GM12878 (cell line): ENCODE data around the gene GPR78. TPM values are rescaled to one million over a fixed set of nuclear protein-coding genes. Genes with fewer than 3 reads are reported as not detected.

ENCODE experiments used
- ATAC-seq: fragments of 200-7000 bp; cut with Tn5 transposase; 3 replicates; pipeline ENCODE4 v1.9.1; 2020; ENCODE audit warnings: mild to moderate bottlenecking, moderate library complexity
- BruUV-seq: library from RNA; stranded (reverse); fragments of 400-500 nt; replicated peaks from 2 replicates; lab custom pipeline; 2021; lab: Mats Ljungman, UMichigan
- CTCF ChIA-PET: fragments of 300-600 bp; sonication (Branson Sonifier 250); formaldehyde crosslinking; extraction: SDS; loops from one replicate; lab custom pipeline; 2021; ENCODE audit warnings: inconsistent platforms; lab: Yijun Ruan, JAX
- POLR2A ChIA-PET: fragments of 350-600 bp; formaldehyde crosslinking; extraction: SDS; loops from one replicate; lab custom pipeline; 2021; ENCODE audit warnings: inconsistent platforms; lab: Charles Lee
- RAD21 ChIA-PET: fragments of 300-600 bp; sonication (Branson Sonifier 250); formaldehyde crosslinking; loops from one replicate; lab custom pipeline; 2023; ENCODE audit warnings: antibody characterized with exemption; ENCODE audit not compliant: unreplicated experiment; lab: Charles Lee
- SMC1A ChIA-PET: fragments of 300-600 bp; sonication (Branson Sonifier 250); formaldehyde crosslinking; loops from one replicate; lab custom pipeline; 2023; ENCODE audit not compliant: unreplicated experiment, uncharacterized antibody; lab: Charles Lee
- DNase-seq: peaks from one replicate; pipeline ENCODE4 v3.0.0-alpha.2; 2011; ENCODE audit warnings: low read depth, low spot score
- FAIRE-seq: peaks from 3 replicates; lab custom pipeline; 2011; peaks lifted over from hg19 to GRCh38; lab: Jason Lieb, UNC
- H2AFZ ChIP-seq: 2 replicates; pipeline ENCODE4 v1.6.0; 2011; ENCODE audit warnings: low read depth, low read length, control low read depth; ENCODE audit not compliant: control insufficient read depth
- H3K27ac ChIP-seq: 2 replicates; pipeline ENCODE4 v1.5.1; 2011; ENCODE audit warnings: control low read depth; ENCODE audit not compliant: control insufficient read depth, insufficient read depth
- H3K27me3 ChIP-seq, 2 experiments: replicated peaks in 1 of 2; 2 replicates each; pipeline versions ENCODE4 v1.6.0 to v1.6.1; 2011; ENCODE audit warnings: low read length in 1 of 2; ENCODE audit not compliant: control insufficient read depth in 2 of 2, insufficient read depth in 2 of 2
- H3K36me3 ChIP-seq, 2 experiments: 2 replicates each; pipeline ENCODE4 v1.5.1; 2011; ENCODE audit warnings: low read length in 1 of 2; ENCODE audit not compliant: control insufficient read depth in 2 of 2, insufficient read depth in 2 of 2
- H3K4me1 ChIP-seq: 2 replicates; pipeline ENCODE4 v1.6.1; 2011; ENCODE audit warnings: mild to moderate bottlenecking, low read length, moderate library complexity, mixed read lengths; ENCODE audit not compliant: control insufficient read depth, insufficient read depth
- H3K4me2 ChIP-seq: 2 replicates; pipeline ENCODE4 v1.6.0; 2011; ENCODE audit warnings: control low read depth; ENCODE audit not compliant: control insufficient read depth, insufficient read depth
- H3K4me3 ChIP-seq: fragments of 200-600 bp; sonication (generic); 2 replicates; pipeline ENCODE4 v1.5.1; 2016
- H3K79me2 ChIP-seq: 2 replicates; pipeline ENCODE4 v1.6.0; 2011; ENCODE audit warnings: low read length; ENCODE audit not compliant: control insufficient read depth, insufficient read depth
- H3K9ac ChIP-seq: 2 replicates; pipeline ENCODE4 v1.8.0; 2011; ENCODE audit warnings: low read length, control low read depth, mixed read lengths; ENCODE audit not compliant: control insufficient read depth, insufficient read depth
- H3K9me3 ChIP-seq: replicated peaks from 3 replicates; pipeline ENCODE4 v1.5.1; 2011; ENCODE audit warnings: mild to moderate bottlenecking, low read length; ENCODE audit not compliant: control insufficient read depth, insufficient read depth
- H4K20me1 ChIP-seq: 2 replicates; pipeline ENCODE4 v1.6.0; 2011; ENCODE audit not compliant: control insufficient read depth, insufficient read depth
- CHD1 ChIP-seq: IDR thresholded peaks from 2 replicates; pipeline ENCODE4 v1.6.1; 2012; ENCODE audit warnings: low read depth, low read length, improper control_type of control experiment
- CHD2 ChIP-seq: IDR thresholded peaks from 2 replicates; pipeline ENCODE4 v1.6.1; 2011; ENCODE audit warnings: low read depth, low read length, improper control_type of control experiment, borderline replicate concordance
- ESRRA ChIP-seq: IDR thresholded peaks from 2 replicates; pipeline ENCODE4 v1.6.1; 2012; ENCODE audit warnings: mild to moderate bottlenecking, low read length, improper control_type of control experiment
- FOXK2 ChIP-seq: fragments of 450-650 bp; IDR thresholded peaks from 2 replicates; pipeline ENCODE4 v1.6.1; 2017; ENCODE audit warnings: mild to moderate bottlenecking, moderate library complexity
- HDAC2 ChIP-seq: fragments of 200-600 bp; sonication (generic); IDR thresholded peaks from 2 replicates; pipeline ENCODE4 v1.6.1; 2017
- IRF5 ChIP-seq: fragments of 450-650 bp; IDR thresholded peaks from 2 replicates; pipeline ENCODE4 v1.6.1; 2017; ENCODE audit warnings: borderline replicate concordance
- MTA2 ChIP-seq: fragments of 450-650 bp; IDR thresholded peaks from 2 replicates; pipeline ENCODE4 v1.6.1; 2016; ENCODE audit warnings: low read depth, mild to moderate bottlenecking, moderate library complexity
- POU2F2 ChIP-seq: IDR thresholded peaks from 3 replicates; pipeline ENCODE4 v1.6.1; 2011; ENCODE audit warnings: low read depth, mild to moderate bottlenecking, low read length, borderline replicate concordance
- SPI1 ChIP-seq: IDR thresholded peaks from 2 replicates; pipeline ENCODE4 v1.6.1; 2011; ENCODE audit warnings: low read depth, mild to moderate bottlenecking, low read length, moderate library complexity, borderline replicate concordance; ENCODE audit not compliant: insufficient read depth
- SREBF1 ChIP-seq: IDR thresholded peaks from 2 replicates; pipeline ENCODE4 v1.6.1; 2012; ENCODE audit warnings: mild to moderate bottlenecking, low read length
- TBL1XR1 ChIP-seq: IDR thresholded peaks from 2 replicates; pipeline ENCODE4 v1.6.1; 2012; ENCODE audit warnings: low read depth, low read length, improper control_type of control experiment
- USF2 ChIP-seq: IDR thresholded peaks from 2 replicates; pipeline ENCODE4 v1.6.1; 2011; ENCODE audit warnings: low read depth, low read length, improper control_type of control experiment, borderline replicate concordance
- ZNF207 ChIP-seq: fragments of 450-650 bp; IDR thresholded peaks from 2 replicates; pipeline ENCODE4 v1.6.1; 2014; ENCODE audit warnings: antibody characterized with exemption, mild to moderate bottlenecking, borderline replicate concordance
- ZNF274 ChIP-seq: IDR thresholded peaks from one replicate; pipeline ENCODE4 v1.8.0; 2011; ENCODE audit not compliant: insufficient read length, insufficient read depth
- WGBS: methylation state at CpG from one replicate; pipeline ENCODE4 v1.1.6; 2016; ENCODE audit warnings: low lambda C conversion rate; ENCODE audit not compliant: insufficient replicate concordance, insufficient coverage; ENCODE audit errors: missing lambda C conversion rate; 5-methylcytosine and 5-hydroxymethylcytosine counted together
- in situ Hi-C: fragments of 300-500 bp; cut with MboI; formaldehyde crosslinking; loops from 9 replicates; pipeline ENCODE4 v1.14.3; 2018; ENCODE audit warnings: mixed read lengths
- intact Hi-C: fragments of 100-400 bp; cut with micrococcal nuclease; formaldehyde crosslinking; loops from one replicate; pipeline ENCODE4 v1.14.2; 2022; ENCODE audit not compliant: unreplicated experiment
- polyA plus RNA-seq, 11 experiments: library from polyadenylated mRNA; depleted of rRNA in 4 of 11; unstranded in 6 of 11; stranded (reverse) in 5 of 11; fragments of >200 nt; fragmentation: Nextera tagmentation in 4 of 11; fragmentation: Illumina TruSeq in 1 of 11; extraction: Ambion mirVana in 4 of 11; extraction: Trizol in 1 of 11; gene quantifications; 1 replicate in 1 of 11; 2 replicates in 10 of 11; pipeline versions ENCODE4 v1.2.1 to v1.2.3, GENCODE V29; 2011 to 2016; ENCODE audit warnings: inconsistent platforms in 2 of 11, missing spikeins in 2 of 11, low read depth in 1 of 11
- total RNA-seq, 4 experiments: library from RNA; depleted of rRNA in 3 of 4; stranded (reverse); fragments of >200 nt in 3 of 4; fragmentation: Illumina TruSeq in 1 of 4; extraction: Trizol in 1 of 4; gene quantifications; 2 replicates each; pipeline versions ENCODE4 v1.2.1 to v1.2.3, GENCODE V29; 2013 to 2021

Gene GPR78
- total and polyA plus RNA-seq, 10 of the 15 experiments (the other 5 are each of a cell fraction or from before 2014, with no cell fraction given), result 0.03 TPM; not detected in 9

- TF ChIP-seq SPI1 (no peak), CHD2 (no peak), MTA2 (no peak), IRF5 (no peak)
- TF ChIP-seq, all 136 proteins: peak for 0
- no peaks in the 10 kb centered on the region for H3K9me3 ChIP-seq
- POLR2A ChIA-PET, result no interaction called here
- in situ Hi-C loops, result no loop called here
- no peak overlapping the region for H3K9ac ChIP-seq
- no peak overlapping the region for H2AFZ ChIP-seq
- SMC1A ChIA-PET, result no interaction called here
- no peaks in the 10 kb centered on the region for H4K20me1 ChIP-seq
- H3K36me3 ChIP-seq, result no peaks in the 10 kb centered on the region
- H3K4me1 ChIP-seq, result no peaks in the 10 kb centered on the region
- WGBS, result 44% methylated on average over 6 of the region's 7 CpGs
- no peak overlapping the region for H3K27ac ChIP-seq
- H3K27me3 ChIP-seq, result peaks cover 0 to 3% of the 10 kb centered on the region in 2 experiments; a peak in 1 of 4 replicates
- DNase-seq (no peak), FAIRE-seq (no peak), ATAC-seq (no peak)
- H3K4me3 ChIP-seq, result no peak overlapping the region
- BruUV-seq, result no TSS peak
- RAD21 ChIA-PET, result no interaction called here
- H3K4me2 ChIP-seq, result no peak overlapping the region
- CTCF ChIA-PET, result interaction anchor here (2.4 kb wide), 1 partner anchor 117 kb away, joined by 15 read pairs; no protein-coding TSS in a partner anchor
- H3K79me2 ChIP-seq, result no peaks in the 10 kb centered on the region
- intact Hi-C loops, result no loop called here
Measured at GRCh38 chr4:8585721-8586212, 5.6 kb downstream of the GPR78 start.

GRCh38 chr4:8586246-8586645, 6.1 kb downstream of the GPR78 start:
- SMC1A ChIA-PET, result no interaction called here
- Histone ChIP-seq H3K27me3 (peaks cover 0 to 3% of the 10 kb centered on the region in 2 experiments; a peak in 1 of 4 replicates), H4K20me1 (no peaks in the 10 kb centered on the region), H3K4me1 (no peaks in the 10 kb centered on the region), H3K79me2 (no peaks in the 10 kb centered on the region), H3K36me3 (no peaks in the 10 kb centered on the region), H2AFZ (no peak overlapping the region), H3K4me3 (no peak overlapping the region), H3K9me3 (no peaks in the 10 kb centered on the region), H3K4me2 (no peak overlapping the region), H3K27ac (no peak overlapping the region), H3K9ac (no peak overlapping the region)
- POLR2A ChIA-PET, result no interaction called here
- ATAC-seq (no peak), FAIRE-seq (no peak), DNase-seq (no peak)
- no TSS peak for BruUV-seq
- intact Hi-C loops (no loop called here), in situ Hi-C loops (no loop called here)
- CTCF ChIA-PET, result interaction anchor here (2.4 kb wide), 1 partner anchor 118 kb away, joined by 15 read pairs; no protein-coding TSS in a partner anchor
- RAD21 ChIA-PET, result no interaction called here
- WGBS, result 0% methylated on average over 5 of the region's 5 CpGs
- TF ChIP-seq USF2 (no peak), POU2F2 (no peak), ESRRA (no peak), ZNF274 (no peak), IRF5 (no peak), TBL1XR1 (no peak), ZNF207 (no peak), CHD1 (no peak), SREBF1 (no peak), FOXK2 (no peak), HDAC2 (no peak)
